Lower lobe of right lung (tissue), 2 donors: ENCODE data around the gene ASTN2. TPM values are rescaled to one million over a fixed set of nuclear protein-coding genes. Genes with fewer than 3 reads are reported as not detected.

Experiments
- ATAC-seq, 2 donors: fragments of 200-7000 bp; cut with Tn5 transposase; one replicate each; pipeline ENCODE4 v1.9.1; 2020 to 2022; ENCODE audit warnings: mild to moderate bottlenecking in 2 of 2, moderate library complexity in 2 of 2
- DNase-seq: peaks from one replicate; pipeline ENCODE4 v3.0.0-alpha.2; 2020
- H3K27ac ChIP-seq: fragments of 200-600 bp; one replicate; pipeline ENCODE4 v1.8.0; 2022
- H3K27me3 ChIP-seq: fragments of 200-600 bp; one replicate; pipeline ENCODE4 v1.8.0; 2022; ENCODE audit warnings: low read depth
- H3K36me3 ChIP-seq: fragments of 200-600 bp; one replicate; pipeline ENCODE4 v1.8.0; 2022; ENCODE audit warnings: mild to moderate bottlenecking
- H3K4me1 ChIP-seq: fragments of 200-600 bp; one replicate; pipeline ENCODE4 v1.8.0; 2022
- H3K4me3 ChIP-seq: fragments of 200-600 bp; one replicate; pipeline ENCODE4 v1.8.0; 2022; ENCODE audit warnings: mild to moderate bottlenecking
- H3K9me3 ChIP-seq: fragments of 200-600 bp; one replicate; pipeline ENCODE4 v1.8.0; 2022
- intact Hi-C: fragments of 100-400 bp; cut with DNase I; formaldehyde crosslinking; loops from one replicate; pipeline ENCODE4 v1.11.0; 2022
- total RNA-seq: library from RNA; stranded (reverse); fragmentation: NEBNext Ultra II Directional; extraction: Animal tissue kit (Norgen Biotek cat#: 25700); gene quantifications from one replicate; pipeline ENCODE4 v1.2.1, GENCODE V29; 2021
- TF ChIP-seq, protein P1 (sequence below): fragments of 200-600 bp; IDR thresholded peaks from one replicate; pipeline ENCODE4 v1.8.0; 2022; ENCODE audit warnings: antibody characterized with exemption, mild to moderate bottlenecking
- donor health status: DM: no; HTN: yes; CAD: no; lungs with severe emphysema.

The ASTN2 gene
- total RNA-seq, 1 donor from 2014 or later: 4.3 TPM

DNA sequence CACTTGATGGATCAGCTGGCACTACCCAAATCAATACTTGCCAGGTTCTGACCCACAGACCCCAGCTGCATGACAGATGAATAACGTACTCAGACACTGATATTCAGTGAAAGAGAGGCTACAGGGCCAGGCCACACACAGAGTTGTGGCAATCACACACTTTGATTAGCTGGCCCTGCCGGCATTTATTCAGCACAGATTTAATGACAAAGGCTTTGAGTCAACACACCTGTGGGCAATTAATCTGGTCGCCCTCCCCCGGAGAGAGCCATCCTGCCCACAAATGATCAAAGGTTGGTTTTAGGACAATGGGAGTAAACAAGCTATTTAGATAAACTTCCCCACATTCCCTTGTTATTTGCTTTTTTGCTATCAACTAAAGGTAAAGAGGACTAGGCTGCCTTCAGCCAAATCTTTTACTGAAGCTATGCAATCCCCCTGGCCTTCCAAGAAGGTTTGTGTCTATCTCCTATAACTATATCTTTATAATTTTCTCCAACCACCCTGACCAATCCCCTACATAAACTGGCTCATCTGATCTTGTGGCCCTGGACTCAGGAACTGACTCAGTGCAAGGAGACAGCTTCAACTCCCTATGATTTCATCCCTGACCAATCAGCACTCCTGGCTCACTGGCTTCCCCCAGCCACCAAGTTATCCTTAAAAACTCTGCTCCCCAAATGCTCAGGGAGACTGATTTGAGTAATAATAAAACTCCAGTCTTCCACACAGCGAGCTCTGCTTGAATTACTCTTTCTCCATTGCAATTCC is 740.5 kb downstream of the ASTN2 start:
- Histone ChIP-seq H3K27me3 (no peaks in the 10 kb centered on the region), H3K4me1 (no peaks in the 10 kb centered on the region), H3K27ac (no peak overlapping the region), H3K9me3 (peaks cover 4% of the 10 kb centered on the region), H3K4me3 (no peak overlapping the region), H3K36me3 (no peaks in the 10 kb centered on the region)
- ATAC-seq: no peak
- intact Hi-C loops: no loop called here
- TF ChIP-seq, protein P1, sequence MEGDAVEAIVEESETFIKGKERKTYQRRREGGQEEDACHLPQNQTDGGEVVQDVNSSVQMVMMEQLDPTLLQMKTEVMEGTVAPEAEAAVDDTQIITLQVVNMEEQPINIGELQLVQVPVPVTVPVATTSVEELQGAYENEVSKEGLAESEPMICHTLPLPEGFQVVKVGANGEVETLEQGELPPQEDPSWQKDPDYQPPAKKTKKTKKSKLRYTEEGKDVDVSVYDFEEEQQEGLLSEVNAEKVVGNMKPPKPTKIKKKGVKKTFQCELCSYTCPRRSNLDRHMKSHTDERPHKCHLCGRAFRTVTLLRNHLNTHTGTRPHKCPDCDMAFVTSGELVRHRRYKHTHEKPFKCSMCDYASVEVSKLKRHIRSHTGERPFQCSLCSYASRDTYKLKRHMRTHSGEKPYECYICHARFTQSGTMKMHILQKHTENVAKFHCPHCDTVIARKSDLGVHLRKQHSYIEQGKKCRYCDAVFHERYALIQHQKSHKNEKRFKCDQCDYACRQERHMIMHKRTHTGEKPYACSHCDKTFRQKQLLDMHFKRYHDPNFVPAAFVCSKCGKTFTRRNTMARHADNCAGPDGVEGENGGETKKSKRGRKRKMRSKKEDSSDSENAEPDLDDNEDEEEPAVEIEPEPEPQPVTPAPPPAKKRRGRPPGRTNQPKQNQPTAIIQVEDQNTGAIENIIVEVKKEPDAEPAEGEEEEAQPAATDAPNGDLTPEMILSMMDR: no peak
- no peak for DNase-seq

DNA sequence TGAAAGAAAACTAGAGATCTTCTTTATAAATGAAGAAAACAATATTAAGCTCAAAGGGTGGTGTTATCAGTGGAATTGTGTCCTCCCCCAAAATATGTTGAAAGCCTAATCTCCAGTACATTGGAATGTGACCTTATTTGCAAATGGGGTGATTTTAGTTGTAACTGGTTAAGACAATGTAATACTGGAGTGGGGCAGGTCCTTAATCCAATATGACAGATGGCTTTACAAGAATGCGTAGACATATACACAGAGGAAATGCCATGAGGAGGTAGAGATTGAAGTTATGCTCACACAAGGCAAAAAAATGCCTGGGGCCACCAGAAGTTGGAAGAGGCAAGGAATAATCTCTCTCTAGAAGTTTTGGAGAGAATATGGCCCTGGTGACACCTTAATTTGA is 741.5 kb downstream of the ASTN2 start:
- Histone ChIP-seq H3K36me3 (no peaks in the 10 kb centered on the region), H3K9me3 (peaks cover 4% of the 10 kb centered on the region), H3K27ac (no peak overlapping the region), H3K27me3 (no peaks in the 10 kb centered on the region), H3K4me3 (no peak overlapping the region), H3K4me1 (no peaks in the 10 kb centered on the region)
- no peak for DNase-seq
- no peak for ATAC-seq
- TF ChIP-seq, protein P1: no peak
- intact Hi-C loops: no loop called here

DNA sequence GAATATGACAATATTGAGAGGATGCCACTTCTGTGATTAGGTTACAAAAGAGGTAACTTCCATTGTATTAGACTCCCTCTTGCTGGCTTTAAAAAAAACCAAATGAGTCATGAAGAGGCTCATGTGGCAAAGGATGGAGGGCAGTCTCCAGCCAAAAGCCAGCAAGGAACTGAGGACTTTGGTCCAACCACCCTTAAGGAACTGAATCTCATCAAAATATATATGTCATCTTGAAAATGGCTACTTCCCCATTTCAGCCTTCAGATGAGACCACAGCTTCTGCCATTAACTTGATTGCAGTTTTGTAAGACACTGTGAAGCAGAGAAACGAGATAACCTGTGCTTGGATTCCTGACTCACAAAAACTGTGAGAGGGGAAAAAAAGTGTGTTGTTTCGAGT is 743.3 kb downstream of the ASTN2 start:
- DNase-seq (no peak), ATAC-seq (no peak)
- TF ChIP-seq, protein P1: no peak
- Histone ChIP-seq H3K27ac (no peak overlapping the region), H3K4me3 (no peak overlapping the region), H3K4me1 (no peaks in the 10 kb centered on the region), H3K36me3 (no peaks in the 10 kb centered on the region), H3K27me3 (no peaks in the 10 kb centered on the region), H3K9me3 (peaks cover 4% of the 10 kb centered on the region)
- intact Hi-C loops: no loop called here

DNA sequence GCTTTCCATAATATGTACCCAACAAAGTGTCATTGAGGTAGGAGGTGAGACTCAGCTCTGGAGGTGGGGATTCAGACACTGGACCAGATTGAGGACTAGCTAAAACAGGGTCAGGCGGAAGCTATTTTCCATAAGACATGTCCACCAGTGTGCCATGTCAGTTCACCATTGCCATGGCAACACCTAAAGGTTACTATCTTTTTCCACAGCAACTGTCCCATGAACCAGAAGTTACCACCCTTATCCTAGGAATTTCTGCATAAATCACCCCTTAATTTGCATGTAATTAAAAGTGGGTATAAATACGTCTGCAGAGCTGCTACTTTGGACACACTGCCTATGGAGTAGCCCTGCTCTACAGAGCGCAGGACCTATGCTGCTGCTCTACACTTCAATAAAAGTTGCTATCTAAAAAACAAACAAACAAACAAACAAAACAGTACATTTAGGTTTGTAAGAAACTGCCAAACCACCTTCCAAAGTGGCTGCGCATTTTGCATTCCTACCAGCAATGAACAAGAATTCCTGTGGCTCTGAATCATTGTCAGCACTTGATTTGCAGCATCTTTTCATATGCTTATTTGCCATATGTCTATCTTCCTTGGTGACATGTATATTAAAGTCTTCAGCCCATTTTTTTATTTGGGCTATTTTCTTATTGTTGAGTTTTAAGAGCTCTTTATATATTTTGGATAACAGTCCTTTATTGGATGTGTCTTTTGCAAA is 745.7 kb downstream of the ASTN2 start:
- ATAC-seq (no peak), DNase-seq (no peak)
- Histone ChIP-seq H3K9me3 (peaks cover 4% of the 10 kb centered on the region), H3K36me3 (no peaks in the 10 kb centered on the region), H3K27ac (no peak overlapping the region), H3K4me1 (no peaks in the 10 kb centered on the region), H3K27me3 (no peaks in the 10 kb centered on the region), H3K4me3 (no peak overlapping the region)
- intact Hi-C loops: loop anchor here (10.0 kb wide), 1 partner anchor 1084 kb away; no protein-coding TSS in a partner anchor
- TF ChIP-seq, protein P1: no peak

DNA sequence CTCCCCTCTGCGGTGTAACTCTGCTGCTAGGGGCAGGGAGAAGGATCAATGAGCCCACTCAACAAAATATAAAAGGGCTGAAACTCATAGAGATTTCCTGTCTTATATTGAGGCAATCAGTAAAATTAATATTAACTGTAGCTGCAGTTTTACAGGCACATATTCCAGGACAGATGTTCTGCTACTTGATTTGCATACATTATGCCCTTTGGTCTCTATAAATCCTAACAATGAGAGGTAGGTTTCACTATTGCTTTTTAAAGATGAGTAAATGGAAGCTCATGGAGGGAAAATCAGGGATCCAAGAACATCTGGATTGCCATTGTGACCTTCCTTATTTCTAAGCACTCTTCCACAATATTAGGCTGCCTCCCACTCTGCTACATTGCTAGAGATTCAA is 751.3 kb downstream of the ASTN2 start:
- Histone ChIP-seq H3K27ac (peak overlapping the region; percentile 47), H3K4me3 (no peak overlapping the region), H3K4me1 (no peaks in the 10 kb centered on the region), H3K36me3 (no peaks in the 10 kb centered on the region), H3K27me3 (no peaks in the 10 kb centered on the region), H3K9me3 (no peaks in the 10 kb centered on the region)
- TF ChIP-seq, protein P1: no peak
- intact Hi-C loops: loop anchor here (10.0 kb wide), 1 partner anchor 1079 kb away; no protein-coding TSS in a partner anchor
- DNase-seq: no peak
- ATAC-seq: no peak
